NCI-H510A treated with DMSO at 0.1 percent for 48 hours (cell line): Measurements from ENCODE around the gene TMPRSS3.

ENCODE experiments used
- DNase-seq: peaks from one replicate; lab custom pipeline; 2025; lab: John Stamatoyannopoulos, UW

TMPRSS3 gene

GRCh38 chr21:42331660-42332059, 64.2 kb downstream of the TMPRSS3 start:
- DNase-seq = no peak

GRCh38 chr21:42330380-42331371, 65.2 kb downstream of the TMPRSS3 start:
- no peak for DNase-seq

DNA sequence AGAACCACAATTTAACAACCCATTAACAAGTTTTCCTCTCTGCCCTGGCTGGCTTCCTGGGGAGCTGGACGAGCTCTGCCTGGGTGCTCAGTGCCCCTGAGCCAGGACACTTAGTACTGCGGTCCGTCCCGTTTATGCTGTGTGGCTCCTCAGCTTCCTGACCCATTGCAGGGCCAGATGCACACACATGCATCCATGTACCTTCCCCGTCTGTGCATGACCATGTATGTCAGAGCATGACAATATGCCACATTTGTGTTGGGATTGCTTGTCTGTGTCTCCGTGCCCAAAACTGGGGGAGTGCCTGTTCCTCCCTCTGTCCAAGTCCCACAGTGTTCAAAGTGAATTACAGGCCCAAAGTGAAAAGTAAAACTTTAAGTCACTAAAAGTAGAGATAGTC, 71.0 kb downstream of the TMPRSS3 start:
- DNase-seq = no peak
